CD4-positive, alpha-beta T cell (primary cell): Measurements from ENCODE around the gene CCDC152. TPM values are rescaled to one million over a fixed set of nuclear protein-coding genes. Genes with fewer than 3 reads are reported as not detected.

Experiments used
- ATAC-seq: fragments of 200-7000 bp; cut with Tn5 transposase; one replicate; pipeline ENCODE4 v1.10.0; 2022; ENCODE audit warnings: mild to moderate bottlenecking; ENCODE audit not compliant: poor library complexity
- CTCF ChIA-PET: fragments of 350-600 bp; sonication (Branson Sonifier 250); formaldehyde crosslinking; loops from one replicate; lab custom pipeline; 2021; ENCODE audit warnings: antibody characterized with exemption, inconsistent platforms; lab: Charles Lee
- POLR2A ChIA-PET: fragments of 350-600 bp; sonication (Branson Sonifier 250); formaldehyde crosslinking; loops from one replicate; lab custom pipeline; 2021; ENCODE audit warnings: antibody characterized with exemption, inconsistent platforms; lab: Charles Lee
- DNase-seq, 14 experiments: peaks; one replicate each; pipeline ENCODE4 v3.0.0-alpha.2; 2013 to 2020; ENCODE audit warnings: mixed read lengths in 2 of 14
- H3K27ac ChIP-seq, 2 donors: one replicate each; pipeline versions ENCODE4 v1.5.1 to v1.7.0; 2013; ENCODE audit warnings: low read length in 2 of 2, low read depth in 1 of 2, mild to moderate bottlenecking in 1 of 2
- H3K27me3 ChIP-seq, 2 experiments: 1 replicate in 1 of 2; 2 replicates in 1 of 2; pipeline versions ENCODE4 v1.6.1 to v1.7.0; 2013; ENCODE audit warnings: low read length in 2 of 2, control low read depth in 1 of 2, mild to moderate bottlenecking in 1 of 2, moderate library complexity in 1 of 2; ENCODE audit not compliant: insufficient read depth in 2 of 2, control insufficient read depth in 1 of 2
- H3K36me3 ChIP-seq: one replicate; pipeline ENCODE4 v1.6.1; 2013; ENCODE audit warnings: low read length, control low read depth; ENCODE audit not compliant: insufficient read depth
- H3K4me1 ChIP-seq: one replicate; pipeline ENCODE4 v1.6.1; 2013; ENCODE audit warnings: low read length, control low read depth; ENCODE audit not compliant: insufficient read depth
- H3K4me3 ChIP-seq: one replicate; pipeline ENCODE4 v1.5.1; 2013; ENCODE audit warnings: mild to moderate bottlenecking, low read length, moderate library complexity
- H3K9me3 ChIP-seq, 2 experiments: 1 replicate in 1 of 2; 2 replicates in 1 of 2; pipeline versions ENCODE4 v1.6.1 to v1.7.0; 2013; ENCODE audit warnings: low read length in 2 of 2, mild to moderate bottlenecking in 2 of 2, control low read depth in 1 of 2, moderate library complexity in 1 of 2; ENCODE audit not compliant: control insufficient read depth in 1 of 2, insufficient read depth in 1 of 2
- H3K27ac Mint-ChIP-seq: one replicate; pipeline ENCODE4 v1.8.0; 2020; ENCODE audit warnings: mixed read lengths
- H3K27me3 Mint-ChIP-seq: one replicate; pipeline ENCODE4 v1.8.0; 2021; ENCODE audit warnings: mixed read lengths
- H3K36me3 Mint-ChIP-seq: one replicate; pipeline ENCODE4 v1.8.0; 2021; ENCODE audit warnings: low read depth, mixed read lengths
- H3K4me1 Mint-ChIP-seq: one replicate; pipeline ENCODE4 v1.8.0; 2021; ENCODE audit warnings: low read depth, mixed read lengths
- H3K4me3 Mint-ChIP-seq: one replicate; pipeline ENCODE4 v1.8.0; 2020; ENCODE audit warnings: mild to moderate bottlenecking, mixed read lengths
- H3K9me3 Mint-ChIP-seq: one replicate; pipeline ENCODE4 v1.8.0; 2020; ENCODE audit warnings: mixed read lengths
- CTCF ChIP-seq: fragments of 200-600 bp; IDR thresholded peaks from one replicate; pipeline ENCODE4 v1.8.0; 2022; ENCODE audit warnings: antibody characterized with exemption, mild to moderate bottlenecking
- intact Hi-C, 2 experiments: fragments of 100-400 bp; cut with DNase I in 1 of 2; cut with micrococcal nuclease in 1 of 2; formaldehyde crosslinking; loops; one replicate each; pipeline versions ENCODE4 v1.15.1 to v1.9.0; 2023 to 2025; cut with DNase I, micrococcal nuclease
- polyA plus RNA-seq, 2 donors: library from polyadenylated mRNA; unstranded; fragments of 120-200 nt; gene quantifications; one replicate each; pipeline ENCODE4 v1.2.1, GENCODE V29; 2013
- total RNA-seq, 174 experiments: library from RNA in 2 of 174; stranded (reverse) in 2 of 174; gene quantifications; one replicate each; pipeline ENCODE4 v1.2.3 and lab custom pipeline; 2021 to 2026

Gene CCDC152, protein sequence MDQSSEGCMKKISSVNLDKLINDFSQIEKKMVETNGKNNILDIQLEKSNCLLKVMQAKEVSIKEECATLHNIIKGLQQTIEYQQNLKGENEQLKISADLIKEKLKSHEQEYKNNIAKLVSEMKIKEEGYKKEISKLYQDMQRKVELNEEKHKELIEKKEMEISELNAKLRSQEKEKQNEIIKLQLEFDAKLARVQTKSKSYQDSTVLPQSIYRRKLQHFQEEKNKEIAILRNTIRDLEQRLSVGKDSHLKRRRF
- total RNA-seq = 1 to 10 TPM; 1.2 to 1.6 TPM
- polyA plus RNA-seq (2013, experiment 1 of 2) = 3.8 TPM
- 5.0 TPM for polyA plus RNA-seq (2013, experiment 2 of 2)
- total RNA-seq (lab: John Stamatoyannopoulos, UW) = 2.4 to 29.9 (median 7.4) reads per million in 172 experiments

DNA sequence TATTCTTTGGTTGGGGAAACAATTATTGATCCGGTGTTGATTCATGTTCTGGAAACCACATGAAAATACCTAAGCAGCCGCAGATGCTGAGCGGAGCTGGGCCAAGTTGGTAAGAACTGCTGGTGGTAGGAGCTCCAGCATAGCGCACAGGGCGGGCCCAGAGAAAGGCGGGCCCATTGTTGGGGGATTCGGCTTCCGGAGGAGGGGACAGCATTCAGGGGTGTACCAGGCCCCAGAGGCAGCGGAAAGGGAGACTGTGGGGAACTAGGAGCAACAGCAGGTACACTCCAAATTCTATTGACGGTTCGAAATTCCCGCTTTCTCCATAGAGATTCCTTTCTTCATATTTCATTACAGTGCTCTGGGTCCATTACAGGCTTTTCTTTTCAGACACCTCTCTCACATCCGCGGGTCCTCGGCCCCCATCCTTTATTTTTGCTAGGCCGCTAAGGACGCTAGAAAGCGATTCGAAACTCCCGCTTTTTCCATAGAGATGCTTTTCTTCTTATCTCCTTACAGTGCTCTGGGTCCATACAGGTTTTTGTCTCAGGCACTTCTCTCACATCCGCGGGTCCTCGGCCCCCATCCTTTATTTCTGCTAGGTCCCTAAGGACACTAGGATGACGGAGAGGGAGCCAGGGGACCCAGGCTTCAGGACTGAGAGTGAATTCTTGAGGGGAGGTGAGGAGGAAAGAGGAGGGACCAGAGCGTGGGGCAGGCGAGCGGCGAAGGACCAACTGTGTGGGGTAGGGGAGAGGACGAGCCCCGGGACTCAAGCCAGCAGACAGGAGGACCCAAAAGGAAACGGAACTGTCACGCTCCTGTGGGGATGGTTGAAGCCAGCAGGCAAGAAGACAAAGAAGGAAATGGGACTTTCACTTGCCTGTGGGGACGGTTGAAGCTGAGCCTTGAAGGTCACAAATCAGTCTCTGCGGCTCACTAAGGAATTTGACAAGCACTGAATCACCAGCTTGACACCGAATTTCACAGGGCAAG lies at the start of gene CCDC152:
Gene CCDC152, plus strand, starts transcription at position 213 of the 996 bp plus-strand sequence. CDS start 2,304 bp downstream, outside the sequence.
- Histone ChIP-seq H3K4me3 (peak within 1 kb of the TSS; percentile 59), H3K9me3 (no peaks in the 10 kb centered on the region), H3K27me3 (no peaks in the 10 kb centered on the region), H3K4me1 (peaks cover 3% of the 10 kb centered on the region), H3K27ac (no peak within 1 kb of the TSS), H3K36me3 (peaks cover 3% of the 10 kb centered on the region)
- Mint-ChIP-seq H3K36me3 (peaks cover 17% of the 10 kb centered on the region), H3K9me3 (no peaks in the 10 kb centered on the region), H3K4me1 (peaks cover 15% of the 10 kb centered on the region), H3K27me3 (peaks cover 24% of the 10 kb centered on the region), H3K27ac (peak within 1 kb of the TSS; percentile 77), H3K4me3 (peak within 1 kb of the TSS; percentile 93)
- CTCF ChIA-PET = no interaction called here
- TF ChIP-seq CTCF = no peak
- intact Hi-C loops = no loop called here
- DNase-seq = peak; percentile 29 to 76 (median 47)
- ATAC-seq = peak; percentile 97
- POLR2A ChIA-PET = interaction anchor here (0.7 kb wide), 1 partner anchor 853 kb away, joined by 3 read pairs; the partner anchor contains the start of gene RIMOC1

GRCh38 chr5:42715785-42716184 lies 40.8 kb upstream of the CCDC152 start:
- H3K27ac Mint-ChIP-seq = no peak overlapping the region
- ATAC-seq (no peak), DNase-seq (no peak)
- intact Hi-C loops = no loop called here
- peaks cover 18% of the 10 kb centered on the region for H3K27me3 Mint-ChIP-seq
- POLR2A ChIA-PET = no interaction called here
- Histone ChIP-seq H3K27ac (no peak overlapping the region), H3K4me3 (no peak overlapping the region), H3K36me3 (no peaks in the 10 kb centered on the region), H3K9me3 (no peaks in the 10 kb centered on the region), H3K4me1 (peaks cover 13% of the 10 kb centered on the region), H3K27me3 (no peaks in the 10 kb centered on the region)
- TF ChIP-seq CTCF = no peak
- CTCF ChIA-PET = no interaction called here
- peaks cover 21% of the 10 kb centered on the region for H3K4me1 Mint-ChIP-seq
- no peak overlapping the region for H3K4me3 Mint-ChIP-seq
- no peaks in the 10 kb centered on the region for H3K36me3 Mint-ChIP-seq
- H3K9me3 Mint-ChIP-seq = no peaks in the 10 kb centered on the region

DNA sequence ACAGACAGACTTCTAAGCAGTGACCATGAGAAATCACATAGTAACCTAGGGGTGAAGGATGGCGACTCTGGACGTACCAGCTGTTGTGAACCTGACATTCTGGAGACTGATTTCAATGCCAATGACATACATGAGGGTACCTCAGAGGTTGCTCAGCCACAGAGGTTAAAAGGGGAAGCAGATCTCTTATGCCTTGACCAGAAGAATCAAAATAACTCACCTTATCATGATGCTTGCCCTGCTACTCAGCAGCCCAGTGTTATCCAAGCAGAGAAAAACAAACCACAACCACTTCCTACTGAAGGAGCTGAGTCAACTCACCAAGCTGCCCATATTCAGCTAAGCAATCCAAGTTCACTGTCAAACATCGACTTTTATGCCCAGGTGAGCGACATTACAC lies 38.0 kb upstream of the CCDC152 start:
- Histone ChIP-seq H3K4me3 (no peak overlapping the region), H3K9me3 (no peaks in the 10 kb centered on the region), H3K27ac (no peak overlapping the region), H3K4me1 (peaks cover 16% of the 10 kb centered on the region), H3K36me3 (no peaks in the 10 kb centered on the region), H3K27me3 (no peaks in the 10 kb centered on the region)
- H3K36me3 Mint-ChIP-seq = no peaks in the 10 kb centered on the region
- no peak for TF ChIP-seq CTCF
- intact Hi-C loops = no loop called here
- ATAC-seq = peak; percentile 59
- ChIA-PET CTCF (no interaction called here), POLR2A (interaction anchor here (0.8 to 1.1 kb wide), 2 partner anchors 33 to 232 kb away, joined by 3 to 7 read pairs; no protein-coding TSS in a partner anchor)
- peaks cover 21% of the 10 kb centered on the region for H3K4me1 Mint-ChIP-seq
- no peaks in the 10 kb centered on the region for H3K9me3 Mint-ChIP-seq
- no peak overlapping the region for H3K27ac Mint-ChIP-seq
- H3K27me3 Mint-ChIP-seq = peaks cover 30% of the 10 kb centered on the region
- no peak overlapping the region for H3K4me3 Mint-ChIP-seq
- peak in 4 of 14 experiments; percentile 7 to 59 (median 32) for DNase-seq
